NCI-H2107 treated with DMSO at 0.1 percent for 48 hours (cell line): ENCODE measurements around the gene SYTL1.

Experiments
- DNase-seq: peaks from one replicate; lab custom pipeline; 2025; ENCODE audit not compliant: unreplicated experiment; lab: John Stamatoyannopoulos, UW

The SYTL1 gene

DNA sequence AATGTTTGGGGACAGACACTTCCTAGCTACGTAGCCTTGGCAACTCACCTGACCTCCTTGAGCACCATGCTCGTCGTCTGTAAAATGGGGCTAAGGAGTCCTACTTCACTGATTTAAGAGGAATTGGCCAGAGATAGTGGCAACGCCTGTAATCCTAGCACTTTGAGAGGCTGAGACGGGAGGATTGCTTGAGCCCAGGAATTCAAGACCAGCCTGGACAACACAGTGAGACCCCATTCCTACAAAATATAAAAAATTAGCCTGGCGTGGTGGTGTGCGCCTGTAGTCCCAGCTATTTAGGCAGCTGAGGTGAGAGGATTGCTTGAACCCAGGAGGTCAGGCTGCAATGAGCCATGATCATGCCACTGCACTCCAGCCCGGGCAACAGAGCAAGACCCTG is 4.5 kb downstream of the SYTL1 start:
- DNase-seq = no peak

DNA sequence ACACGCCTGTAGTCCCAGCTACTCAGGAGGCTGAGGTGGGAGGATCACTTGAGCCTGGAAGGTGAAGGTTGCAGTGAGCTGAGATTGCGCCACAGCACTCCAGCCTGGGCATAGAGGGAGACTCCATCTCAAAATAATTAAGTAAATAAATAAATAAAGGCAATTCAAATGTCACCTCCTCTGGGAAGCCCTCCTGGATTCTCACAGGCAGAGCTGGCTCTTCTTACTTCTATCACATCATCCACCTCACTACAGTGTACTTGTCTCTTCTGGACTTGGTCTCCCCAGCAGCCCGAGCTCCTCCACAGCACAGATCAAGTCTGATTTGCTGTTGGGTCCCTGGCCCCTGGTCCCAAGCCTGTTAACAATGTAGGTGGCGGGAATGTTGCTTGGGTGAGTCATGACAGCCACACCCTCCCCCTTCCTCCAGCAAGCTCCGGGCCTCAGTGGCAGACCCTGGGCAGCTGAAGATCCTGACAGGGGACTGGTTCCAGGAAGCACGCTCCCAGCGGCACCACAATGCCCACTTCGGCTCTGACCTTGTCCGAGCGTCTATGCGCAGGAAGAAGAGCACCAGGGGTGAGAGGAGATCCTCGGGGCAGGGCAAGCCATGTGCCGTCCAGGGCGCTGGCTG is 5.3 kb downstream of the SYTL1 start:
- no peak for DNase-seq

- peak; percentile 67 for DNase-seq
These were observed 7.3 kb downstream of the SYTL1 start for GRCh38 chr1:27348861-27349783.

GRCh38 chr1:27349784-27350662 is 8.2 kb downstream of the SYTL1 start:
- DNase-seq = peak; percentile 28

DNA sequence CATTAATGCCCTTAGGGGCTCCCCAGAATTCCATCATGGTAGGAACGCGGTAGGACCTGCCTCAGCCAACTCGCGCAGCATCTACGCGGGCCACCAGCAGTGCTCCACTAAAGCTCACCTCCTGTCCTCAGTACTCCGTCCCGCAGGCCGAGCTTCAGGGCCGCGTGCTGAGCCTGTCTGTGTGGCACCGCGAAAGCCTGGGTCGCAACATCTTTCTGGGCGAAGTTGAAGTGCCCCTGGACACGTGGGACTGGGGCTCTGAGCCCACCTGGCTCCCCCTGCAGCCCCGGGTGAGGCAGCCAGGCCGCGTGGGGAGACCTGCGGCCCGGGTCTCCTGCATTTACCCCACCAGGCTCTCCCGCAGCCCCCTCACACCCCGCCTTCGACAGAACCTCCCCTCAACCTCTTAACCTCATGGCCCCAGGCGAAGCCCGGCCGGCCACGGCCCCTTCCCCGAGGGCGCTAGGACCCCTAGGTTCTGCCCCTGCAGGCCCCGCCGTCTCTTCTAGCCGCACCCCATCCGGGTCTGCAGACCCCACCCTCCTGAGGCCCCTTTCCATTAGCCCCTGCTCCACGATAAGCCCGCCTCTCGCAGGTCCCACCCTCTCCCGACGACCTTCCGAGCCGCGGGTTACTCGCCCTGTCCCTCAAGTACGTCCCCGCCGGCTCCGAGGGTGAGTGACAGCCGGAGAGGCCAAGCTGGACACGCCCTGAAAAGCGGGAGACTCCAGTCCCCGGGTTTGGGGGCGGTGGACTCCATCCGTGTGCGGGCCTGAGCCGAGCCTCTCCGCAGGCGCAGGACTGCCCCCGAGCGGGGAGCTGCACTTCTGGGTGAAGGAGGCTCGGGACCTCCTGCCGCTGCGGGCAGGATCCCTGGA is 9.1 kb downstream of the SYTL1 start:
- DNase-seq = no peak

DNA sequence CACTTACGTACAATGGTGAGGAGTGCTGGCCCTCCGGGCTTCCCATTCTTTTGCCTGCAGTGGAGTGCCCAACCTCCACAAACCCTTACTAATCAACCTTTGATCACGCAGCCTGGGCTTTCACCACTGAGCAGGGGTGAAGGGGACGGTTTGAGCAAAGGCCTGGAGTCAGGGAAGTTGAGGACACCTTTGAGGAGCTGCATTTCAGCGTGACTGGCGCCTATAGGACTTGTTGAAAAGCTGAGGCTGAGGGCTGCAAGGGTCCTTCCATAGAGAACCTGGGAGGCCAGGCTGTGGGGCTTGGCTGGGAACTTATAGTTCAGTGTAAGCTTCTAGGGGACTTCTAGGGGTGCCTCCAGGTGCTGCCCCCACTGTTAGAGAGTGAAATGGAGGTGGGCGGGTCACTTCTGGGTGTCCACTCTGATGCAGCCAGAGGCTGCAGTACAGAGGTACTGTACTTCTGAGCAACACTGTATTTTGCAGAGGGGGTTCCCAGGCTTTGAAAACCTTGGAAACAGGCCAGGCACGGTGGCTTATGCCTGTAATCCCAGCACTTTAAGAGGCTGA is 9.8 kb downstream of the SYTL1 start:
- no peak for DNase-seq

DNA sequence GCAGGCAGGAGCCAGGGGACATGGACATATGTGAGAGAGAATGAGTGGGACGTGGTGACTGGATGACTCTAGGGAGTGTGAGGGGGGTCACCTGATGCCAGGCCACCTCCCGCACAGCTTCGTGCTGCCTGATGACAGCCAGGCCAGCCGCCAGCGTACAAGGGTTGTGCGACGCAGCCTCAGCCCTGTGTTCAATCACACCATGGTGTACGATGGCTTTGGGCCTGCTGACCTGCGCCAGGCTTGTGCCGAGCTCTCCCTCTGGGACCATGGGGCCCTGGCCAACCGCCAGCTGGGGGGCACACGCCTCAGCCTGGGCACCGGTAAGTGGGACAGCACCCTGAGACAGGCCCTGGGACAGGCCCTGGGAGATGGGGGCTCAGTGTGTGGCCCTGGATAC is 11.3 kb downstream of the SYTL1 start:
- DNase-seq = no peak

DNA sequence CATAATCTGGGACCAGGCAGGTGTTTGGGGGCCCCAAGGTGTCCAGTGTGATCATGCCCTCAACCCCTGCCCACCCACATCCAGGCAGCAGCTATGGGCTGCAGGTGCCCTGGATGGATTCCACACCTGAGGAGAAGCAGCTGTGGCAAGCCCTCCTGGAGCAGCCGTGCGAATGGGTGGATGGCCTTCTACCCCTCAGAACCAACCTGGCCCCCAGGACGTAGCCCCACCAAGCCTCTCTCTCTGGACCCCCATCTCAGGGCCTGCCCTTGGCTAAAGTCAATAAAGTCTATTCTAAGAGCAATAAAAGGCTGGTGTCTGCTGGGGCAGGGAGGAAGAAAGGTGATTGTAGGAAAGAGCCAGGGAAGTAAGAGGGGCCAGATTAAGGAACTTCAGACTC is 11.8 kb downstream of the SYTL1 start:
- DNase-seq = no peak

DNA sequence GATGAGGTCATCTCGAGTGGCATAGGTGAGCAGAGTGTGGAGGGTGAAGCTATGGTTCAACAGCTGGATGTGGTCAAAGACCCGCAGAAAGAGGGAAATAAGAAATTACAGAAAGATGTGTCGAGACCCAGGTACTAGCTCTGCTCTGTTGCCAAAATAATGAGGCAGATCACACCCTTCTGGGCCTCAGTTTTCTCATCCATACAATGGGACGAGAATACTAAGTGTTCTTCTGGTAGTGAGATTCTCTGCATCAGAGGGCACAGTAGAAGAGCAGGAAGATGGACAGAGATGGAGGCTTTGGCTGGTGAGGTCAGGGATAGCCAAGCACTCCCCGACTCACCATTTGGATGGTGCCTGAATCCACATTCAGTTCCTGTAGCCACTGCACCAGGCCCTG is 13.9 kb downstream of the SYTL1 start:
- DNase-seq = no peak

DNA sequence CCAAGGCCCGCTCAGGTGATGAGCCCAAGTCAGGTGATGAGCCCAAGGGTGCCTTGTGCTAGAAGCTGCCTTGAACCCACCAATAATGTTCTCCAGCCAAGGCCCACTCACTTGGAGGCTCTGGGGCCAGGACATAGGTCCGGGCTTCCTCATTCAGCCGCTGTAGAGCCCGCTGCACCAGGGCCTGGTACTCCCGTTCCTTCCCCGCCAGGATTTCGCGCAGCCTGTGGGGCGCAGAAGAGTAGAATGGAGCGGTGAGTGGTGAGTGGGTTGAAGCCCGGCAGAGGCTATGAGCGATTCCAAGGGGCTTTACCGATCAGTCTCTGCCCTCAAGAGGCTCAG is 14.4 kb downstream of the SYTL1 start:
- no peak for DNase-seq

- no peak for DNase-seq
These were observed 14.9 kb downstream of the SYTL1 start for GRCh38 chr1:27356619-27357280.

DNA sequence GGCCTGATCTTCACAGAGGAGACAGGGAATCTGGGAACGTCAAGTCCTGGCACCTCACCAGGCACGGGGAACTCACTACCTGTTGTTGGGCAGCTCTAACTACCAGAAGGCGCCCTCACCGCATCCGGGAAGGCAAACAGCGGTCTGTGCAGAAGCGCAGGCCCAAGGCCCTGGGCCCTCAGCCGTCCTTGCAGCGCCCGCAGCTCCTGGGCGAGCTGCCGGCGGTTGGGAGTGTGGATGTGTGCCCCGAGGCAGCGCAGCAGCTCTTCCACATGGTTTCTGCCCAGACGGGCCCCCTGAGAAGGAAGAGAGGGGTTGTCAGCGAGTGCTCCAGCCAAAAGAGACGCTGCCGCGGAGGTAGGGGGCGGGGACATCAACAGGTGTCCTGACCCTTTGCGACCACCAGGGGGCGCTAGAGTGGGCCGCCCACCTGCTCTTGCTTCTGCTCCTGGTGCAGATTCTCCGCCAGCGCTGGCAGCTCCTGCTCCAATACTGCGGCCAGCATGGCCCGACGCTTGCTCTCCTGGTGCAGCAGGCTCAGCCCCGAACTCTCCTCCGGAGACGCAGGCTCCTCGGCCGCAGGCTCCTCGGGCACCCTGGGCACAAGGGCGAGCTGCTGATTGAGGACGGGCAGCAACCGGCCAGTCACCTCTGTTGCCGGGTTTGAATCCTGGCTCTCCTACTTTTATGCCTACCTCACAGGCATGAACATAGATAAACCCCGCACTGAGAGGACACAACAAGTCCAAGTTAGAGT is 15.6 kb downstream of the SYTL1 start:
- DNase-seq = no peak

GRCh38 chr1:27358038-27358927 is 16.5 kb downstream of the SYTL1 start:
- DNase-seq = no peak

DNA sequence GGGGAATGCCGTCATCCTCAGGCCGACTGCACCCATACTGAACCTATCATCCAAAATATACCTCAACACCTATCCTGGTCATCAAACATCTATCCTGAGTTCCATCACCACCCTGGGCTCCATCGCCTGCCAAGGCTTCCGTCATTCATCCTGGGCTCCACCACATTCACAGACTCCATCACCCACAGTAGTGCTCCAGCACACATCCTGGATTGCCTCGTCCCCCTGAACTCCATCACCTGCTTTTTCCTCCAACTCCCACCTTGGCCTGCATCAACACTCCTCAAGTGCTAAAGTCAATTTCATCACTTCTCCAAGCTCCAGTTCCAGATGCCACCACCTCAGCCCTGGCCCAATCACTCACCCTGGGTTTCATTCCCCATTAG is 17.1 kb downstream of the SYTL1 start:
- DNase-seq = no peak

- DNase-seq = no peak
These were observed 18.0 kb downstream of the SYTL1 start for GRCh38 chr1:27359822-27360158.

GRCh38 chr1:27360159-27361043 is 18.6 kb downstream of the SYTL1 start:
- DNase-seq = no peak

- DNase-seq = no peak
These were observed 19.2 kb downstream of the SYTL1 start for GRCh38 chr1:27361044-27361402.
